Neural cell (in vitro differentiated cells): ENCODE measurements around the gene PARVA. TPM values are rescaled to one million over a fixed set of nuclear protein-coding genes. Genes with fewer than 3 reads are reported as not detected.

Experiments
- H2AFZ ChIP-seq: fragments of 200-600, 300-800 bp; sonication (generic), shearing (Covaris generic); 2 replicates; pipeline ENCODE4 v1.6.0; 2014; ENCODE audit warnings: low read depth, mild to moderate bottlenecking, antibody characterized with exemption, low read length, moderate library complexity
- H3F3A ChIP-seq: fragments of 200-600 bp; shearing (Covaris generic); 2 replicates; pipeline ENCODE4 v1.6.1; 2016; ENCODE audit warnings: mild to moderate bottlenecking, moderate library complexity, mixed read lengths, antibody characterized with exemption, low read length; ENCODE audit not compliant: insufficient read depth, poor library complexity, severe bottlenecking
- H3K27ac ChIP-seq: fragments of 200-600, 300-800 bp; sonication (generic), shearing (Covaris generic); 2 replicates; pipeline ENCODE4 v1.5.1; 2014; ENCODE audit warnings: mild to moderate bottlenecking, low read length, moderate library complexity
- H3K27me3 ChIP-seq: fragments of 300-800, 200-600 bp; sonication (generic), shearing (Covaris generic); 2 replicates; pipeline ENCODE4 v1.6.0; 2014; ENCODE audit warnings: mild to moderate bottlenecking, low read depth, low read length, moderate library complexity; ENCODE audit not compliant: insufficient read depth
- H3K36me3 ChIP-seq: fragments of 300-800, 200-600 bp; sonication (generic), shearing (Covaris generic); 2 replicates; pipeline ENCODE4 v1.5.1; 2014; ENCODE audit warnings: mild to moderate bottlenecking, antibody characterized with exemption, low read length, moderate library complexity; ENCODE audit not compliant: insufficient read depth
- H3K4me2 ChIP-seq: fragments of 300-800, 200-600 bp; sonication (generic), shearing (Covaris generic); 2 replicates; pipeline ENCODE4 v1.6.0; 2014; ENCODE audit warnings: mild to moderate bottlenecking, low read length
- H3K4me3 ChIP-seq: fragments of 300-800, 200-600 bp; sonication (generic), shearing (Covaris generic); 2 replicates; pipeline ENCODE4 v1.5.1; 2014; ENCODE audit warnings: mild to moderate bottlenecking, low read length, moderate library complexity
- H3K79me2 ChIP-seq: fragments of 200-600 bp; shearing (Covaris generic); replicated peaks from 2 replicates; pipeline ENCODE4 v1.6.0; 2014; ENCODE audit warnings: mild to moderate bottlenecking, low read length, moderate library complexity; ENCODE audit not compliant: insufficient read depth
- H3K9ac ChIP-seq: fragments of 300-800, 200-600 bp; sonication (generic), shearing (Covaris generic); 2 replicates; pipeline ENCODE4 v1.6.1; 2016; ENCODE audit warnings: mild to moderate bottlenecking, low read length, mixed read lengths
- H3K9me2 ChIP-seq: fragments of 200-600 bp; shearing (Covaris generic); 2 replicates; pipeline ENCODE4 v1.6.1; 2016; ENCODE audit warnings: mild to moderate bottlenecking, low read length, mixed read lengths; ENCODE audit not compliant: insufficient read depth
- H3K9me3 ChIP-seq: fragments of 200-600, 300-800 bp; sonication (generic), shearing (Covaris generic); 2 replicates; pipeline ENCODE4 v1.6.1; 2016; ENCODE audit warnings: mild to moderate bottlenecking, mixed run types, low read length, moderate library complexity, mixed read lengths
- H4K20me1 ChIP-seq: fragments of 200-600 bp; shearing (Covaris generic); 2 replicates; pipeline ENCODE4 v1.6.1; 2016; ENCODE audit warnings: mild to moderate bottlenecking, mixed run types; ENCODE audit not compliant: insufficient read depth
- EP300 ChIP-seq: fragments of 450-650 bp; conservative IDR thresholded peaks from 2 replicates; pipeline ENCODE4 v1.6.1; 2014; ENCODE audit warnings: antibody characterized with exemption, mild to moderate bottlenecking, moderate library complexity; ENCODE audit not compliant: poor library complexity, severe bottlenecking
- EZH2 ChIP-seq: fragments of 200-600, 300-800 bp; shearing (Covaris generic), sonication (generic); IDR thresholded peaks from 2 replicates; pipeline ENCODE4 v1.6.1; 2014; ENCODE audit warnings: antibody characterized with exemption, low read length, borderline replicate concordance, mild to moderate bottlenecking; ENCODE audit not compliant: insufficient read depth, poor library complexity, severe bottlenecking
- MXI1 ChIP-seq: fragments of 450-650 bp; conservative IDR thresholded peaks from 2 replicates; pipeline ENCODE4 v1.6.1; 2014; ENCODE audit warnings: antibody characterized with exemption, mild to moderate bottlenecking; ENCODE audit not compliant: poor library complexity, severe bottlenecking
- POLR2AphosphoS5 ChIP-seq: IDR thresholded peaks from 2 replicates; pipeline ENCODE4 v1.6.1; 2012
- RAD21 ChIP-seq: fragments of 450-650 bp; conservative IDR thresholded peaks from 2 replicates; pipeline ENCODE4 v1.6.1; 2014; ENCODE audit warnings: antibody characterized with exemption, mild to moderate bottlenecking, moderate library complexity
- SMC3 ChIP-seq: fragments of 450-650 bp; conservative IDR thresholded peaks from 2 replicates; pipeline ENCODE4 v1.6.1; 2014; ENCODE audit warnings: antibody characterized with exemption, mild to moderate bottlenecking, moderate library complexity; ENCODE audit not compliant: poor library complexity
- TAF1 ChIP-seq: IDR thresholded peaks from 2 replicates; pipeline ENCODE4 v1.6.1; 2012; ENCODE audit warnings: low read depth
- polyA plus RNA-seq: library from polyadenylated mRNA; depleted of rRNA; stranded (reverse); fragments of >200 nt; gene quantifications from 2 replicates; pipeline ENCODE4 v1.2.3, GENCODE V29; 2014
- TF ChIP-seq, protein P1 (sequence below): IDR thresholded peaks from 2 replicates; pipeline ENCODE4 v1.6.1; 2012; ENCODE audit warnings: borderline replicate concordance
- TF ChIP-seq, protein P2 (sequence below): fragments of 450-650 bp; IDR thresholded peaks from 2 replicates; pipeline ENCODE4 v1.5.1; 2014; ENCODE audit warnings: antibody characterized with exemption, mild to moderate bottlenecking, moderate library complexity; ENCODE audit not compliant: poor library complexity, severe bottlenecking

Gene PARVA
- polyA plus RNA-seq, 1 donor from 2014 or later = 0.94 TPM

DNA sequence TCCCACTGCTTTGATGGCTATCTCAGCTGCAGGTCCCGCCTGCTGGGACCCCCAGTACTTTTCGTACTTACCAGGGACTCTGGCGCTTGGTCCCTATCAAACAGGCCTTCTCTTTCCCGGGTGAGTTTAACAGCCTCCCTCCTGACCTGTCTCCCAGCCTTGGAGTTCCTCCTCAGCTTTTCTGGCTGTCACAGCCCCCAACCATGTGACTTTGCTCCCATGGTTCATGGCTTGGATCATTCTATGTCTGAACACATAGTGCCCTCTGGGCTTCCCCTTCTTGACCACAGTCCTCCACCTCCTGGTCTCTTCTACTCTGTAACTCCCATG lies 56.9 kb downstream of the PARVA start:
- Histone ChIP-seq H3K4me2 (no peak overlapping the region), H3F3A (no peaks in the 10 kb centered on the region), H3K36me3 (no peaks in the 10 kb centered on the region), H3K27me3 (no peaks in the 10 kb centered on the region), H3K79me2 (no peaks in the 10 kb centered on the region), H3K9ac (no peak overlapping the region), H2AFZ (no peak overlapping the region), H4K20me1 (no peaks in the 10 kb centered on the region), H3K4me3 (no peak overlapping the region), H3K9me3 (no peaks in the 10 kb centered on the region), H3K27ac (no peak overlapping the region), H3K9me2 (no peaks in the 10 kb centered on the region)
- TF ChIP-seq MXI1 (no peak), POLR2AphosphoS5 (no peak), EP300 (no peak), EZH2 (no peak), RAD21 (no peak), SMC3 (no peak), TAF1 (no peak)
- TF ChIP-seq, protein P1, sequence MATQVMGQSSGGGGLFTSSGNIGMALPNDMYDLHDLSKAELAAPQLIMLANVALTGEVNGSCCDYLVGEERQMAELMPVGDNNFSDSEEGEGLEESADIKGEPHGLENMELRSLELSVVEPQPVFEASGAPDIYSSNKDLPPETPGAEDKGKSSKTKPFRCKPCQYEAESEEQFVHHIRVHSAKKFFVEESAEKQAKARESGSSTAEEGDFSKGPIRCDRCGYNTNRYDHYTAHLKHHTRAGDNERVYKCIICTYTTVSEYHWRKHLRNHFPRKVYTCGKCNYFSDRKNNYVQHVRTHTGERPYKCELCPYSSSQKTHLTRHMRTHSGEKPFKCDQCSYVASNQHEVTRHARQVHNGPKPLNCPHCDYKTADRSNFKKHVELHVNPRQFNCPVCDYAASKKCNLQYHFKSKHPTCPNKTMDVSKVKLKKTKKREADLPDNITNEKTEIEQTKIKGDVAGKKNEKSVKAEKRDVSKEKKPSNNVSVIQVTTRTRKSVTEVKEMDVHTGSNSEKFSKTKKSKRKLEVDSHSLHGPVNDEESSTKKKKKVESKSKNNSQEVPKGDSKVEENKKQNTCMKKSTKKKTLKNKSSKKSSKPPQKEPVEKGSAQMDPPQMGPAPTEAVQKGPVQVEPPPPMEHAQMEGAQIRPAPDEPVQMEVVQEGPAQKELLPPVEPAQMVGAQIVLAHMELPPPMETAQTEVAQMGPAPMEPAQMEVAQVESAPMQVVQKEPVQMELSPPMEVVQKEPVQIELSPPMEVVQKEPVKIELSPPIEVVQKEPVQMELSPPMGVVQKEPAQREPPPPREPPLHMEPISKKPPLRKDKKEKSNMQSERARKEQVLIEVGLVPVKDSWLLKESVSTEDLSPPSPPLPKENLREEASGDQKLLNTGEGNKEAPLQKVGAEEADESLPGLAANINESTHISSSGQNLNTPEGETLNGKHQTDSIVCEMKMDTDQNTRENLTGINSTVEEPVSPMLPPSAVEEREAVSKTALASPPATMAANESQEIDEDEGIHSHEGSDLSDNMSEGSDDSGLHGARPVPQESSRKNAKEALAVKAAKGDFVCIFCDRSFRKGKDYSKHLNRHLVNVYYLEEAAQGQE = no peak
- TF ChIP-seq, protein P2, sequence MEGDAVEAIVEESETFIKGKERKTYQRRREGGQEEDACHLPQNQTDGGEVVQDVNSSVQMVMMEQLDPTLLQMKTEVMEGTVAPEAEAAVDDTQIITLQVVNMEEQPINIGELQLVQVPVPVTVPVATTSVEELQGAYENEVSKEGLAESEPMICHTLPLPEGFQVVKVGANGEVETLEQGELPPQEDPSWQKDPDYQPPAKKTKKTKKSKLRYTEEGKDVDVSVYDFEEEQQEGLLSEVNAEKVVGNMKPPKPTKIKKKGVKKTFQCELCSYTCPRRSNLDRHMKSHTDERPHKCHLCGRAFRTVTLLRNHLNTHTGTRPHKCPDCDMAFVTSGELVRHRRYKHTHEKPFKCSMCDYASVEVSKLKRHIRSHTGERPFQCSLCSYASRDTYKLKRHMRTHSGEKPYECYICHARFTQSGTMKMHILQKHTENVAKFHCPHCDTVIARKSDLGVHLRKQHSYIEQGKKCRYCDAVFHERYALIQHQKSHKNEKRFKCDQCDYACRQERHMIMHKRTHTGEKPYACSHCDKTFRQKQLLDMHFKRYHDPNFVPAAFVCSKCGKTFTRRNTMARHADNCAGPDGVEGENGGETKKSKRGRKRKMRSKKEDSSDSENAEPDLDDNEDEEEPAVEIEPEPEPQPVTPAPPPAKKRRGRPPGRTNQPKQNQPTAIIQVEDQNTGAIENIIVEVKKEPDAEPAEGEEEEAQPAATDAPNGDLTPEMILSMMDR = no peak

DNA sequence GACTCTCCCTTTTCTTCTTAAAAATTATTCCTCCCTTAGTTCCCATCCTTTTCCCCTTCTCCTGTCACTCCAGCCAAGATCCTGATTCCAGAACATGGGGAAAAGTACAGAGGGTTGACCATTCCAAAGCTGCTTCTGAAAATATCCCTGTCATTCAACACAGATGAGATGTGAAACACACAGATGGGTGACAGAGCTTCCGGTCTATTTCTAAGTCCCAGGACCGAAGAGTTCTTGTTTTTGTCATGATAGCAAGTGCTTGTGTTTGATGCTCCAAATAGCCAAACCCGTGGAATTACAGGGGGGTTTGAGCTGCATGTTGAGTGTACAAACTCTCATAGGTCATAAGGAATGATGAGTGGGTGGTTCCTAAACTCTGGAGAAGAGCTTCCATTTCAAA lies 57.9 kb downstream of the PARVA start:
- H3K79me2 ChIP-seq = no peaks in the 10 kb centered on the region

More for the DNA sequence above, 57.9 kb downstream of the PARVA start:
- no peak overlapping the region for H2AFZ ChIP-seq
- TF ChIP-seq, protein P1 = no peak
- TF ChIP-seq RAD21 = no peak
- TF ChIP-seq SMC3 = no peak
- no peak for TF ChIP-seq EZH2
- TF ChIP-seq, protein P2 = no peak
- TF ChIP-seq MXI1 = no peak
- no peak for TF ChIP-seq EP300
- TF ChIP-seq TAF1 = no peak
- TF ChIP-seq POLR2AphosphoS5 = no peak
- no peaks in the 10 kb centered on the region for H3K27me3 ChIP-seq
- no peak overlapping the region for H3K9ac ChIP-seq
- H3K9me3 ChIP-seq = no peaks in the 10 kb centered on the region
- H3K9me2 ChIP-seq = no peaks in the 10 kb centered on the region
- no peaks in the 10 kb centered on the region for H3K36me3 ChIP-seq
- no peak overlapping the region for H3K4me3 ChIP-seq
- H4K20me1 ChIP-seq = no peaks in the 10 kb centered on the region
- no peak overlapping the region for H3K27ac ChIP-seq
- no peak overlapping the region for H3K4me2 ChIP-seq
- H3F3A ChIP-seq = no peaks in the 10 kb centered on the region
